Liver (tissue), 9 donors: ENCODE data around the gene RERE. TPM values are rescaled to one million over a fixed set of nuclear protein-coding genes. Genes with fewer than 3 reads are reported as not detected.
A peak's percentile ranks its signal among the peaks of the same experiment; 100 is the strongest.

Experiments used
- DNase-seq: peaks from one replicate; pipeline ENCODE4 v3.0.0-alpha.2; 2017; ENCODE audit warnings: low spot score
- H3K27ac ChIP-seq, 2 donors: one replicate each; pipeline ENCODE4 v1.7.0; 2013; ENCODE audit warnings: inconsistent platforms in 2 of 2, low read length in 2 of 2, control low read depth in 1 of 2, low read depth in 1 of 2, mild to moderate bottlenecking in 1 of 2
- H3K27me3 ChIP-seq, 4 donors: one replicate each; pipeline versions ENCODE4 v1.6.1 to v1.7.0; 2013; ENCODE audit warnings: low read length in 3 of 4, inconsistent platforms in 1 of 4, mild to moderate bottlenecking in 1 of 4, moderate library complexity in 1 of 4; ENCODE audit not compliant: control insufficient read depth in 4 of 4, insufficient read depth in 4 of 4
- H3K36me3 ChIP-seq, 4 donors: one replicate each; pipeline versions ENCODE4 v1.6.1 to v1.7.0; 2013; ENCODE audit warnings: low read length in 3 of 4, mild to moderate bottlenecking in 3 of 4, low read depth in 1 of 4, moderate library complexity in 1 of 4; ENCODE audit not compliant: control insufficient read depth in 4 of 4, insufficient read depth in 3 of 4
- H3K4me1 ChIP-seq, 4 donors: one replicate each; pipeline versions ENCODE4 v1.6.1 to v1.7.0; 2013; ENCODE audit warnings: low read length in 3 of 4, mild to moderate bottlenecking in 3 of 4, moderate library complexity in 1 of 4; ENCODE audit not compliant: control insufficient read depth in 4 of 4, insufficient read depth in 4 of 4
- H3K4me3 ChIP-seq, 3 donors: one replicate each; pipeline versions ENCODE4 v1.6.1 to v1.7.0; 2013; ENCODE audit warnings: low read length in 3 of 3, control low read depth in 1 of 3, low read depth in 1 of 3, mild to moderate bottlenecking in 1 of 3
- H3K9ac ChIP-seq, 2 donors: one replicate each; pipeline ENCODE4 v1.7.0; 2013; ENCODE audit warnings: low read length in 2 of 2, mild to moderate bottlenecking in 2 of 2, moderate library complexity in 2 of 2, control low read depth in 1 of 2, low read depth in 1 of 2
- H3K9me3 ChIP-seq, 4 donors: one replicate each; pipeline versions ENCODE4 v1.6.1 to v1.7.0; 2013; ENCODE audit warnings: low read length in 3 of 4; ENCODE audit not compliant: control insufficient read depth in 4 of 4
- EGR1 ChIP-seq, 2 donors: IDR thresholded peaks; 2 replicates each; pipeline ENCODE4 v1.6.1; 2016 to 2018; ENCODE audit warnings: antibody characterized with exemption in 2 of 2, low read depth in 2 of 2
- FOXA1 ChIP-seq: IDR thresholded peaks from 2 replicates; pipeline ENCODE4 v1.6.1; 2016; ENCODE audit warnings: antibody characterized with exemption
- FOXA2 ChIP-seq: IDR thresholded peaks from 2 replicates; pipeline ENCODE4 v1.6.1; 2016; ENCODE audit warnings: antibody characterized with exemption
- GABPA ChIP-seq, 2 donors: IDR thresholded peaks in 1 of 2; conservative IDR thresholded peaks in 1 of 2; 2 replicates each; pipeline ENCODE4 v1.6.1; 2016; ENCODE audit warnings: antibody characterized with exemption in 2 of 2, mild to moderate bottlenecking in 1 of 2, moderate library complexity in 1 of 2
- HNF4A ChIP-seq, 2 donors: conservative IDR thresholded peaks; 2 replicates each; pipeline ENCODE4 v1.6.1; 2016; ENCODE audit warnings: antibody characterized with exemption in 2 of 2, mild to moderate bottlenecking in 2 of 2
- JUND ChIP-seq, 2 donors: IDR thresholded peaks; 2 replicates each; pipeline ENCODE4 v1.6.1; 2016; ENCODE audit warnings: antibody characterized with exemption in 2 of 2
- NR2F2 ChIP-seq: IDR thresholded peaks from 2 replicates; pipeline ENCODE4 v1.6.1; 2016; ENCODE audit warnings: antibody characterized with exemption
- RAD21 ChIP-seq, 2 donors: IDR thresholded peaks; 2 replicates each; pipeline ENCODE4 v1.6.1; 2016; ENCODE audit warnings: antibody characterized with exemption in 2 of 2, mild to moderate bottlenecking in 2 of 2
- RXRA ChIP-seq, 2 donors: IDR thresholded peaks; 2 replicates each; pipeline ENCODE4 v1.6.1; 2017 to 2018; ENCODE audit warnings: antibody characterized with exemption in 2 of 2, mild to moderate bottlenecking in 1 of 2
- SP1 ChIP-seq: IDR thresholded peaks from 2 replicates; pipeline ENCODE4 v1.6.1; 2018; ENCODE audit warnings: antibody characterized with exemption, mild to moderate bottlenecking
- TAF1 ChIP-seq: conservative IDR thresholded peaks from 2 replicates; pipeline ENCODE4 v1.6.1; 2016; ENCODE audit warnings: antibody characterized with exemption, mild to moderate bottlenecking
- YY1 ChIP-seq: IDR thresholded peaks from 2 replicates; pipeline ENCODE4 v1.6.1; 2016; ENCODE audit warnings: antibody characterized with exemption, mild to moderate bottlenecking
- WGBS: extraction: QIAGEN DNeasy Blood & Tissue Kit; methylation state at CpG from one replicate; pipeline ENCODE4 v1.1.7; 2013; 5-methylcytosine and 5-hydroxymethylcytosine counted together
- polyA plus RNA-seq, 2 donors: library from polyadenylated mRNA; stranded (reverse) in 1 of 2; unstranded in 1 of 2; fragments of 200-250 nt in 1 of 2; fragments of >200 nt in 1 of 2; fragmentation: Nextera tagmentation in 1 of 2; extraction: Ambion mirVana in 1 of 2; gene quantifications; one replicate each; pipeline versions ENCODE4 v1.2.1 to v1.2.3, GENCODE V29; 2013 to 2015
- total RNA-seq, 2 donors: library from RNA; depleted of rRNA; stranded (reverse); fragments of >200 nt; gene quantifications; one replicate each; pipeline ENCODE4 v1.2.3, GENCODE V29; 2014
- TF ChIP-seq, protein P1 (sequence below): IDR thresholded peaks from 2 replicates; pipeline ENCODE4 v1.6.1; 2016; ENCODE audit warnings: antibody characterized with exemption
- TF ChIP-seq, protein P2 (sequence below): IDR thresholded peaks from 2 replicates; pipeline ENCODE4 v1.6.1; 2016; ENCODE audit warnings: antibody characterized with exemption, mild to moderate bottlenecking
- TF ChIP-seq, protein P3 (sequence below): IDR thresholded peaks from 2 replicates; pipeline ENCODE4 v1.6.1; 2016; ENCODE audit warnings: antibody characterized with exemption
- TF ChIP-seq, protein P4 (sequence below): fragments of 150-350 bp; IDR thresholded peaks from 2 replicates; pipeline ENCODE4 v1.5.1; 2017; ENCODE audit warnings: improper control_type of control experiment, low read depth, low read length; ENCODE audit not compliant: missing input control
- TF ChIP-seq, protein P5 (sequence below): IDR thresholded peaks from 2 replicates; pipeline ENCODE4 v1.6.1; 2016; ENCODE audit warnings: antibody characterized with exemption
- donor health status: healthy.
- donor health status: healthy.
- donor health status: healthy.
- donor health status: healthy.
- donor health status: healthy.

Gene RERE
- total and polyA plus RNA-seq, 4 donors: 9.8 to 49.1 (median 24.8) TPM

DNA sequence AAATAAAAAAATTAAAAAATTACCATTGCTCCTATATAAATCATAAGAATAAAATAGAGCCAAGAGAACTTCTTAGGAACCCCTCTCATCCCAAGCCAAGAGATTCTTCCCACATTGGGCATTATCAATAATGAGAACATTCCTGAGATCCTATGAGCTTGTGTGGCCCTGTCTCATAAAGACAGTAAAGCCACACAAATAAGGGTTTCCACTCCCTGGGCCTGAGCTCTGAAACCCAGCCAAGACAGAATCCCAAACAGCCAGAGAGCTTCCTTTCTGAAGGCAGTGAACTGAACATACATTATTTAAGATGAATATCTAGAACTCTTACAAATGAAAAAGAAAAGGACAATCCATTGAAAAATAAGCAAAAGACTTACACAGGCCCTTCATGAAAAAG, 431.2 kb downstream of the RERE start:
- H3K9ac ChIP-seq: no peak overlapping the region
- H3K9me3 ChIP-seq: no peaks in the 10 kb centered on the region
- H3K27ac ChIP-seq: no peak overlapping the region
- H3K4me1 ChIP-seq: peaks cover 5 to 42% (median 34%) of the 10 kb centered on the region in 4 donors
- H3K4me3 ChIP-seq: no peak overlapping the region
- TF ChIP-seq GABPA (IDR thresholded peaks at IDR 0.05 in 1 of 2, conservative IDR thresholded peaks at IDR 0.05 in 1 of 2) (no peak), FOXA1 (no peak)
- DNase-seq: no peak
- H3K27me3 ChIP-seq: no peaks in the 10 kb centered on the region
- H3K36me3 ChIP-seq: peaks cover 0 to 14% (median 11%) of the 10 kb centered on the region in 4 donors

DNA sequence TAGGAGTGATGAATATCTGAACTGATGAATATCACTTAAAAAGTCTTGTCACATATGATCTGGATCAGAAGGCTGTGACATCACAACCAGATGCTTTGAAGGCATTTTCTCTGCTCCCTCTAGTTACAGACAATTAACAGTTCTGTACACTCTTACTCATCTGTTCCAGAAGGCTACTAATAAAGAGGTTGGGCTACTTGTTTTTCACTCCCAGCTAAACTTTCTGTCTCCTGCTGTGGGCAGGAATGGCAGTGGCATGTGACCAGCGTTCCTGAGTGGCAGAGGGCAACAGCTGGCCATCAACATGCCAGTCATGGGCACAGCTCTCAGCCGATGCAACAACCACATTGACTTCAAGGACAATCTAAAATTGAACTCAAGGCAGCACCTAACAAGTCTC, 432.9 kb downstream of the RERE start:
- 69% methylated on average over 2 of the region's 2 CpGs for WGBS
- Histone ChIP-seq H3K36me3 (peaks cover 2 to 8% (median 7%) of the 10 kb centered on the region in 4 donors), H3K4me1 (peaks cover 5 to 56% (median 42%) of the 10 kb centered on the region in 4 donors), H3K9me3 (no peaks in the 10 kb centered on the region), H3K27ac (peak overlapping the region in 1 of 2 donors; percentile 57), H3K9ac (no peak overlapping the region), H3K4me3 (no peak overlapping the region), H3K27me3 (no peaks in the 10 kb centered on the region)
- DNase-seq: no peak
- TF ChIP-seq YY1: no peak
- TF ChIP-seq RXRA (IDR thresholded peaks at IDR 0.05): no peak
- TF ChIP-seq, protein P1, sequence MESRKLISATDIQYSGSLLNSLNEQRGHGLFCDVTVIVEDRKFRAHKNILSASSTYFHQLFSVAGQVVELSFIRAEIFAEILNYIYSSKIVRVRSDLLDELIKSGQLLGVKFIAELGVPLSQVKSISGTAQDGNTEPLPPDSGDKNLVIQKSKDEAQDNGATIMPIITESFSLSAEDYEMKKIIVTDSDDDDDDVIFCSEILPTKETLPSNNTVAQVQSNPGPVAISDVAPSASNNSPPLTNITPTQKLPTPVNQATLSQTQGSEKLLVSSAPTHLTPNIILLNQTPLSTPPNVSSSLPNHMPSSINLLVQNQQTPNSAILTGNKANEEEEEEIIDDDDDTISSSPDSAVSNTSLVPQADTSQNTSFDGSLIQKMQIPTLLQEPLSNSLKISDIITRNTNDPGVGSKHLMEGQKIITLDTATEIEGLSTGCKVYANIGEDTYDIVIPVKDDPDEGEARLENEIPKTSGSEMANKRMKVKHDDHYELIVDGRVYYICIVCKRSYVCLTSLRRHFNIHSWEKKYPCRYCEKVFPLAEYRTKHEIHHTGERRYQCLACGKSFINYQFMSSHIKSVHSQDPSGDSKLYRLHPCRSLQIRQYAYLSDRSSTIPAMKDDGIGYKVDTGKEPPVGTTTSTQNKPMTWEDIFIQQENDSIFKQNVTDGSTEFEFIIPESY: no peak
- TF ChIP-seq, protein P2, sequence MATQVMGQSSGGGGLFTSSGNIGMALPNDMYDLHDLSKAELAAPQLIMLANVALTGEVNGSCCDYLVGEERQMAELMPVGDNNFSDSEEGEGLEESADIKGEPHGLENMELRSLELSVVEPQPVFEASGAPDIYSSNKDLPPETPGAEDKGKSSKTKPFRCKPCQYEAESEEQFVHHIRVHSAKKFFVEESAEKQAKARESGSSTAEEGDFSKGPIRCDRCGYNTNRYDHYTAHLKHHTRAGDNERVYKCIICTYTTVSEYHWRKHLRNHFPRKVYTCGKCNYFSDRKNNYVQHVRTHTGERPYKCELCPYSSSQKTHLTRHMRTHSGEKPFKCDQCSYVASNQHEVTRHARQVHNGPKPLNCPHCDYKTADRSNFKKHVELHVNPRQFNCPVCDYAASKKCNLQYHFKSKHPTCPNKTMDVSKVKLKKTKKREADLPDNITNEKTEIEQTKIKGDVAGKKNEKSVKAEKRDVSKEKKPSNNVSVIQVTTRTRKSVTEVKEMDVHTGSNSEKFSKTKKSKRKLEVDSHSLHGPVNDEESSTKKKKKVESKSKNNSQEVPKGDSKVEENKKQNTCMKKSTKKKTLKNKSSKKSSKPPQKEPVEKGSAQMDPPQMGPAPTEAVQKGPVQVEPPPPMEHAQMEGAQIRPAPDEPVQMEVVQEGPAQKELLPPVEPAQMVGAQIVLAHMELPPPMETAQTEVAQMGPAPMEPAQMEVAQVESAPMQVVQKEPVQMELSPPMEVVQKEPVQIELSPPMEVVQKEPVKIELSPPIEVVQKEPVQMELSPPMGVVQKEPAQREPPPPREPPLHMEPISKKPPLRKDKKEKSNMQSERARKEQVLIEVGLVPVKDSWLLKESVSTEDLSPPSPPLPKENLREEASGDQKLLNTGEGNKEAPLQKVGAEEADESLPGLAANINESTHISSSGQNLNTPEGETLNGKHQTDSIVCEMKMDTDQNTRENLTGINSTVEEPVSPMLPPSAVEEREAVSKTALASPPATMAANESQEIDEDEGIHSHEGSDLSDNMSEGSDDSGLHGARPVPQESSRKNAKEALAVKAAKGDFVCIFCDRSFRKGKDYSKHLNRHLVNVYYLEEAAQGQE: no peak
- TF ChIP-seq FOXA2: no peak
- TF ChIP-seq FOXA1: no peak
- TF ChIP-seq GABPA (IDR thresholded peaks at IDR 0.05 in 1 of 2, conservative IDR thresholded peaks at IDR 0.05 in 1 of 2): no peak
- TF ChIP-seq HNF4A (conservative IDR thresholded peaks at IDR 0.05): no peak
- TF ChIP-seq, protein P3, sequence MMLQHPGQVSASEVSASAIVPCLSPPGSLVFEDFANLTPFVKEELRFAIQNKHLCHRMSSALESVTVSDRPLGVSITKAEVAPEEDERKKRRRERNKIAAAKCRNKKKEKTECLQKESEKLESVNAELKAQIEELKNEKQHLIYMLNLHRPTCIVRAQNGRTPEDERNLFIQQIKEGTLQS: no peak
- TF ChIP-seq SP1: no peak
- no peak for TF ChIP-seq RAD21 (IDR thresholded peaks at IDR 0.05)
- TF ChIP-seq, protein P4, sequence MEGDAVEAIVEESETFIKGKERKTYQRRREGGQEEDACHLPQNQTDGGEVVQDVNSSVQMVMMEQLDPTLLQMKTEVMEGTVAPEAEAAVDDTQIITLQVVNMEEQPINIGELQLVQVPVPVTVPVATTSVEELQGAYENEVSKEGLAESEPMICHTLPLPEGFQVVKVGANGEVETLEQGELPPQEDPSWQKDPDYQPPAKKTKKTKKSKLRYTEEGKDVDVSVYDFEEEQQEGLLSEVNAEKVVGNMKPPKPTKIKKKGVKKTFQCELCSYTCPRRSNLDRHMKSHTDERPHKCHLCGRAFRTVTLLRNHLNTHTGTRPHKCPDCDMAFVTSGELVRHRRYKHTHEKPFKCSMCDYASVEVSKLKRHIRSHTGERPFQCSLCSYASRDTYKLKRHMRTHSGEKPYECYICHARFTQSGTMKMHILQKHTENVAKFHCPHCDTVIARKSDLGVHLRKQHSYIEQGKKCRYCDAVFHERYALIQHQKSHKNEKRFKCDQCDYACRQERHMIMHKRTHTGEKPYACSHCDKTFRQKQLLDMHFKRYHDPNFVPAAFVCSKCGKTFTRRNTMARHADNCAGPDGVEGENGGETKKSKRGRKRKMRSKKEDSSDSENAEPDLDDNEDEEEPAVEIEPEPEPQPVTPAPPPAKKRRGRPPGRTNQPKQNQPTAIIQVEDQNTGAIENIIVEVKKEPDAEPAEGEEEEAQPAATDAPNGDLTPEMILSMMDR: no peak
- no peak for TF ChIP-seq TAF1
- TF ChIP-seq JUND (IDR thresholded peaks at IDR 0.05): no peak
- TF ChIP-seq NR2F2: no peak
- TF ChIP-seq EGR1 (IDR thresholded peaks at IDR 0.05; ENCODE audit: low read depth in 2 of 2): no peak
- TF ChIP-seq, protein P5, sequence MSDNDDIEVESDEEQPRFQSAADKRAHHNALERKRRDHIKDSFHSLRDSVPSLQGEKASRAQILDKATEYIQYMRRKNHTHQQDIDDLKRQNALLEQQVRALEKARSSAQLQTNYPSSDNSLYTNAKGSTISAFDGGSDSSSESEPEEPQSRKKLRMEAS: no peak
